ENCODE data around the gene ALOXE3. TPM values are rescaled to one million over a fixed set of nuclear protein-coding genes. Genes with fewer than 3 reads are reported as not detected.

ALOXE3 gene
- total RNA-seq, 2 experiments from 2014 or later = 0.27 to 0.28 TPM

GRCh38 chr17:8153957-8154607 lies 35.8 kb upstream of the ALOXE3 start:
- no peak overlapping the region for H3K4me3 Mint-ChIP-seq
- intact Hi-C loops (cut with DNase I, micrococcal nuclease) = loop anchor here (5.0 to 10.0 kb wide), 5 partner anchors 222 to 909 kb away; partner anchors contain the start of genes CD68 (in 1 of the 2), CNTROB (in 1 of the 2), GABARAP (in 1 of the 2) and POLR2A (in 1 of the 2)
- H3K36me3 Mint-ChIP-seq (ENCODE audit: low read depth) = peaks cover 16% of the 10 kb centered on the region
- ChIA-PET POLR2A (interaction anchor here (0.6 to 2.2 kb wide), 7 partner anchors 10 to 105 kb away, joined by 3 to 20 read pairs (median 5); partner anchors contain the start of genes BORCS6 and CTC1), CTCF (interaction anchor here (0.6 to 6.9 kb wide), 6 partner anchors 15 to 91 kb away, joined by 3 to 88 read pairs (median 3); partner anchors contain the start of genes ALOXE3 and HES7)
- no peak overlapping the region for H3K27ac Mint-ChIP-seq
- ATAC-seq = no peak
- H3K27me3 Mint-ChIP-seq = no peaks in the 10 kb centered on the region
- H3K9me3 Mint-ChIP-seq (ENCODE audit: low read depth) = no peaks in the 10 kb centered on the region
- DNase-seq = peak; percentile 94
- H3K4me1 Mint-ChIP-seq = peaks cover 38% of the 10 kb centered on the region

- intact Hi-C loops (cut with DNase I, micrococcal nuclease) = loop anchor here (5.0 to 10.0 kb wide), 5 partner anchors 221 to 909 kb away; partner anchors contain the start of genes CD68 (in 1 of the 2), CNTROB (in 1 of the 2), GABARAP (in 1 of the 2) and POLR2A (in 1 of the 2)
- H3K4me3 Mint-ChIP-seq = no peak overlapping the region
- H3K27me3 Mint-ChIP-seq = no peaks in the 10 kb centered on the region
- peak; percentile 86 for DNase-seq
- POLR2A ChIA-PET = interaction anchor here (0.6 to 2.2 kb wide), 7 partner anchors 11 to 95 kb away, joined by 3 to 20 read pairs (median 5); partner anchors contain the start of genes BORCS6 and CTC1
- H3K9me3 Mint-ChIP-seq (ENCODE audit: low read depth) = no peaks in the 10 kb centered on the region
- peaks cover 16% of the 10 kb centered on the region for H3K36me3 Mint-ChIP-seq (ENCODE audit: low read depth)
- CTCF ChIA-PET = interaction anchor here (0.6 to 6.9 kb wide), 6 partner anchors 14 to 91 kb away, joined by 3 to 88 read pairs (median 3); partner anchors contain the start of genes ALOXE3 and HES7
- peaks cover 34% of the 10 kb centered on the region for H3K4me1 Mint-ChIP-seq
- peak; percentile 20 for ATAC-seq
- no peak overlapping the region for H3K27ac Mint-ChIP-seq
Observed at GRCh38 chr17:8153525-8153956, 35.2 kb upstream of the ALOXE3 start.

DNA sequence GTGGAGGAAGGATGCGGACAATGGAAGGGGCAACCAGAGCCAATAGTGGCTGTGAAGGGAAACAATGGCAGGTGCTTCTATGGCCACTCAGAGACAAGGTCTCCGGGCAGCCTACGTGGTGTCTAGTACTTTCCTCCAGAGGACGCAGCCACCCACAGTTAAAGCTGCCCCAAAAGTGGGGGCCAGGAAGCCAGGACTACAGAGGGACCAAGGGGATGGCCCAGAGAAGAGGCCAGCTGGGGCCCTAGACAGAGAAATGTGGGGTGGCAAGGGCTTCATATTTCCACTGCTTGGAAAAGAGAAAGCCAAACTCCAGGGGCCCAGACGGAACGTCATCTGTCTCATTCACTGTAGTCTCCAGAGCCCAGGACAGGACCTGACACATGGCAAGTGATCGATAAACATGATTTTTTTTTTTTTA lies 34.7 kb upstream of the ALOXE3 start:
- no peaks in the 10 kb centered on the region for H3K9me3 Mint-ChIP-seq (ENCODE audit: low read depth)
- H3K27ac Mint-ChIP-seq = no peak overlapping the region
- DNase-seq = no peak
- H3K36me3 Mint-ChIP-seq (ENCODE audit: low read depth) = peaks cover 16% of the 10 kb centered on the region
- ATAC-seq = no peak
- no peaks in the 10 kb centered on the region for H3K27me3 Mint-ChIP-seq
- H3K4me3 Mint-ChIP-seq = no peak overlapping the region
- peaks cover 30% of the 10 kb centered on the region for H3K4me1 Mint-ChIP-seq
- POLR2A ChIA-PET = interaction anchor here (0.6 to 2.2 kb wide), 6 partner anchors 11 to 95 kb away, joined by 3 to 20 read pairs (median 6); partner anchors contain the start of gene CTC1
- CTCF ChIA-PET = interaction anchor here (1.0 to 6.9 kb wide), 3 partner anchors 14 to 32 kb away, joined by 3 to 88 read pairs (median 6); partner anchors contain the start of genes ALOXE3 and HES7
- intact Hi-C loops (cut with DNase I, micrococcal nuclease) = loop anchor here (5.0 to 10.0 kb wide), 5 partner anchors 221 to 908 kb away; partner anchors contain the start of genes CD68 (in 1 of the 2), CNTROB (in 1 of the 2), GABARAP (in 1 of the 2) and POLR2A (in 1 of the 2)

- ChIA-PET CTCF (no interaction called here), POLR2A (interaction anchor here (1.0 kb wide), 1 partner anchor 21 kb away, joined by 6 read pairs; no protein-coding TSS in a partner anchor)
- Mint-ChIP-seq H3K9me3 (ENCODE audit: low read depth) (no peaks in the 10 kb centered on the region), H3K27ac (peak within 1 kb of the TSS; percentile 80), H3K4me3 (no peak within 1 kb of the TSS), H3K27me3 (no peaks in the 10 kb centered on the region), H3K36me3 (ENCODE audit: low read depth) (peaks cover 20% of the 10 kb centered on the region), H3K4me1 (peaks cover 30% of the 10 kb centered on the region)
- intact Hi-C loops (cut with DNase I, micrococcal nuclease) = loop anchor here (1.0 to 10.0 kb wide), 6 partner anchors 29 to 907 kb away; partner anchors contain the start of genes CD68 (in 1 of the 2), CNTROB (in 1 of the 2), GABARAP (in 1 of the 2) and POLR2A (in 1 of the 2)
- DNase-seq (peak; percentile 95), ATAC-seq (peak; percentile 36)
Observed at GRCh38 chr17:8152112-8152775, 33.9 kb upstream of the ALOXE3 start, which contains the start of gene PER1. PER1 (minus strand) TSS chr17:8152404; CDS start chr17:8150706, 1,698 bp downstream.

- no peak overlapping the region for H3K4me3 Mint-ChIP-seq
- no peaks in the 10 kb centered on the region for H3K27me3 Mint-ChIP-seq
- H3K9me3 Mint-ChIP-seq (ENCODE audit: low read depth) = no peaks in the 10 kb centered on the region
- intact Hi-C loops (cut with DNase I, micrococcal nuclease) = loop anchor here (1.0 to 10.0 kb wide), 9 partner anchors 12 to 907 kb away; partner anchors contain the start of genes CD68 (in 1 of the 2), CNTROB (in 1 of the 2), GABARAP (in 1 of the 2) and KDM6B (in 1 of the 2)
- H3K36me3 Mint-ChIP-seq (ENCODE audit: low read depth) = peaks cover 24% of the 10 kb centered on the region
- H3K27ac Mint-ChIP-seq = peak overlapping the region; percentile 80
- peaks cover 30% of the 10 kb centered on the region for H3K4me1 Mint-ChIP-seq
- ATAC-seq (no peak), DNase-seq (peak; percentile 64)
- POLR2A ChIA-PET = interaction anchor here (0.9 to 1.7 kb wide), 5 partner anchors 11 to 27 kb away, joined by 4 to 14 read pairs (median 6); no protein-coding TSS in a partner anchor
- CTCF ChIA-PET = interaction anchor here (1.0 to 1.4 kb wide), 3 partner anchors 10 to 25 kb away, joined by 3 to 4 read pairs (median 4); no protein-coding TSS in a partner anchor
Observed at GRCh38 chr17:8151641-8152111, 33.4 kb upstream of the ALOXE3 start.

GRCh38 chr17:8151120-8151640 lies 32.9 kb upstream of the ALOXE3 start:
- POLR2A ChIA-PET = interaction anchor here (0.5 to 1.7 kb wide), 6 partner anchors 10 to 465 kb away, joined by 4 to 14 read pairs (median 5); no protein-coding TSS in a partner anchor
- Mint-ChIP-seq H3K27ac (peak overlapping the region; percentile 80), H3K4me1 (peaks cover 30% of the 10 kb centered on the region), H3K4me3 (no peak overlapping the region), H3K36me3 (ENCODE audit: low read depth) (peaks cover 29% of the 10 kb centered on the region), H3K27me3 (no peaks in the 10 kb centered on the region), H3K9me3 (ENCODE audit: low read depth) (no peaks in the 10 kb centered on the region)
- peak; percentile 93 for DNase-seq
- intact Hi-C loops (cut with DNase I, micrococcal nuclease) = loop anchor here (1.0 to 10.0 kb wide), 8 partner anchors 12 to 906 kb away; partner anchors contain the start of genes CD68 (in 1 of the 2), CNTROB (in 1 of the 2), GABARAP (in 1 of the 2) and KDM6B (in 1 of the 2)
- ATAC-seq = peak; percentile 35
- CTCF ChIA-PET = interaction anchor here (0.6 to 1.4 kb wide), 4 partner anchors 10 to 24 kb away, joined by 3 to 4 read pairs (median 4); no protein-coding TSS in a partner anchor

- CTCF ChIA-PET = interaction anchor here (0.6 to 1.4 kb wide), 6 partner anchors 8 to 24 kb away, joined by 3 to 6 read pairs (median 4); no protein-coding TSS in a partner anchor
- peaks cover 34% of the 10 kb centered on the region for H3K36me3 Mint-ChIP-seq (ENCODE audit: low read depth)
- H3K9me3 Mint-ChIP-seq (ENCODE audit: low read depth) = no peaks in the 10 kb centered on the region
- H3K27me3 Mint-ChIP-seq = no peaks in the 10 kb centered on the region
- ATAC-seq = no peak
- H3K27ac Mint-ChIP-seq = peak overlapping the region; percentile 47
- no peak overlapping the region for H3K4me3 Mint-ChIP-seq
- intact Hi-C loops (cut with DNase I, micrococcal nuclease) = loop anchor here (1.0 to 10.0 kb wide), 8 partner anchors 11 to 906 kb away; partner anchors contain the start of genes CD68 (in 1 of the 2), CNTROB (in 1 of the 2), GABARAP (in 1 of the 2) and KDM6B (in 1 of the 2)
- peaks cover 30% of the 10 kb centered on the region for H3K4me1 Mint-ChIP-seq
- no peak for DNase-seq
- POLR2A ChIA-PET = interaction anchor here (0.5 to 1.7 kb wide), 6 partner anchors 10 to 465 kb away, joined by 4 to 14 read pairs (median 5); no protein-coding TSS in a partner anchor
Observed at GRCh38 chr17:8150194-8151119, 32.1 kb upstream of the ALOXE3 start.

GRCh38 chr17:8149419-8150193 lies 31.3 kb upstream of the ALOXE3 start:
- Mint-ChIP-seq H3K27me3 (no peaks in the 10 kb centered on the region), H3K4me3 (peak overlapping the region; percentile 12), H3K27ac (peak overlapping the region; percentile 8), H3K9me3 (ENCODE audit: low read depth) (no peaks in the 10 kb centered on the region), H3K4me1 (peaks cover 30% of the 10 kb centered on the region), H3K36me3 (ENCODE audit: low read depth) (peaks cover 40% of the 10 kb centered on the region)
- DNase-seq = no peak
- no peak for ATAC-seq
- ChIA-PET CTCF (interaction anchor here (1.1 to 1.3 kb wide), 2 partner anchors 9 to 12 kb away, joined by 3 to 6 read pairs; no protein-coding TSS in a partner anchor), POLR2A (interaction anchor here (1.7 to 2.3 kb wide), 2 partner anchors 11 to 23 kb away, joined by 8 to 10 read pairs; no protein-coding TSS in a partner anchor)
- intact Hi-C loops (cut with DNase I, micrococcal nuclease) = loop anchor here (2.0 to 10.0 kb wide), 6 partner anchors 217 to 905 kb away; partner anchors contain the start of genes CD68 (in 1 of the 2), CNTROB (in 1 of the 2), GABARAP (in 1 of the 2) and KDM6B (in 1 of the 2)

Data from activated CD4-positive, alpha-beta T cell treated with anti-CD3 and anti-CD28 coated beads for 36 hours (primary cell).